ENCODE data around the gene ZPR1.

Gene ZPR1

GRCh38 chr11:116833816-116834534, 46.2 kb upstream of the ZPR1 start:
- H3K4me3 ChIP-seq (ENCODE audit: low read depth, low read length), result no peak overlapping the region
- no peak overlapping the region for H3K4me2 ChIP-seq (ENCODE audit: low read length)
- H3K9ac ChIP-seq, result no peak overlapping the region
- H3K27me3 ChIP-seq (ENCODE audit: control insufficient read depth, insufficient read depth, low read length), result no peaks in the 10 kb centered on the region
- no peaks in the 10 kb centered on the region for H3K79me2 ChIP-seq
- no peak for TF ChIP-seq CTCF (IDR thresholded peaks at IDR 0.05)
- H2AFZ ChIP-seq, result no peak overlapping the region
- H3K4me1 ChIP-seq, result no peaks in the 10 kb centered on the region
- H3K36me3 ChIP-seq (ENCODE audit: control insufficient read depth, insufficient read depth, low read length), result no peaks in the 10 kb centered on the region
- no peaks in the 10 kb centered on the region for H3K9me3 ChIP-seq (ENCODE audit: control insufficient read depth, low read length)
- H3K27ac ChIP-seq, result no peak overlapping the region

GRCh38 chr11:116833491-116833815, 45.6 kb upstream of the ZPR1 start:
- no peaks in the 10 kb centered on the region for H3K27me3 ChIP-seq (ENCODE audit: control insufficient read depth, insufficient read depth, low read length)
- H3K4me1 ChIP-seq, result no peaks in the 10 kb centered on the region
- no peaks in the 10 kb centered on the region for H3K79me2 ChIP-seq
- no peak overlapping the region for H3K27ac ChIP-seq
- no peak overlapping the region for H3K4me2 ChIP-seq (ENCODE audit: low read length)
- H3K9ac ChIP-seq, result no peak overlapping the region
- TF ChIP-seq CTCF (IDR thresholded peaks at IDR 0.05), result no peak
- no peak overlapping the region for H2AFZ ChIP-seq
- H3K36me3 ChIP-seq (ENCODE audit: control insufficient read depth, insufficient read depth, low read length), result no peaks in the 10 kb centered on the region
- H3K9me3 ChIP-seq (ENCODE audit: control insufficient read depth, low read length), result no peaks in the 10 kb centered on the region
- no peak overlapping the region for H3K4me3 ChIP-seq (ENCODE audit: low read depth, low read length)

- H3K9me3 ChIP-seq (ENCODE audit: control insufficient read depth, low read length), result no peaks in the 10 kb centered on the region
- H3K36me3 ChIP-seq (ENCODE audit: control insufficient read depth, insufficient read depth, low read length), result no peaks in the 10 kb centered on the region
- H3K27me3 ChIP-seq (ENCODE audit: control insufficient read depth, insufficient read depth, low read length), result no peaks in the 10 kb centered on the region
- TF ChIP-seq CTCF (IDR thresholded peaks at IDR 0.05), result no peak
- no peak overlapping the region for H3K27ac ChIP-seq
- no peak overlapping the region for H3K9ac ChIP-seq
- no peak overlapping the region for H3K4me2 ChIP-seq (ENCODE audit: low read length)
- no peak overlapping the region for H2AFZ ChIP-seq
- no peak overlapping the region for H3K4me3 ChIP-seq (ENCODE audit: low read depth, low read length)
- no peaks in the 10 kb centered on the region for H3K4me1 ChIP-seq
- H3K79me2 ChIP-seq, result no peaks in the 10 kb centered on the region
These were observed 44.8 kb upstream of the ZPR1 start for GRCh38 chr11:116832350-116833290.

- H3K4me2 ChIP-seq (ENCODE audit: low read length), result no peak overlapping the region
- no peaks in the 10 kb centered on the region for H3K9me3 ChIP-seq (ENCODE audit: control insufficient read depth, low read length)
- H3K4me1 ChIP-seq, result no peaks in the 10 kb centered on the region
- no peak for TF ChIP-seq CTCF (IDR thresholded peaks at IDR 0.05)
- H3K79me2 ChIP-seq, result no peaks in the 10 kb centered on the region
- H3K36me3 ChIP-seq (ENCODE audit: control insufficient read depth, insufficient read depth, low read length), result no peaks in the 10 kb centered on the region
- H2AFZ ChIP-seq, result no peak overlapping the region
- no peak overlapping the region for H3K27ac ChIP-seq
- no peak overlapping the region for H3K4me3 ChIP-seq (ENCODE audit: low read depth, low read length)
- H3K9ac ChIP-seq, result no peak overlapping the region
- H3K27me3 ChIP-seq (ENCODE audit: control insufficient read depth, insufficient read depth, low read length), result no peaks in the 10 kb centered on the region
These were observed 44.0 kb upstream of the ZPR1 start for GRCh38 chr11:116831790-116832349.
